Measurements from ENCODE around the gene NTM. TPM values are rescaled to one million over a fixed set of nuclear protein-coding genes. Genes with fewer than 3 reads are reported as not detected.
"Not testable (repeated sequence)": the region's sequence is repeated elsewhere in the genome, so short reads cannot be mapped to it uniquely, and the experiment has no call there.

The NTM gene
- polyA plus RNA-seq, 1 donor = 10.4 TPM

DNA sequence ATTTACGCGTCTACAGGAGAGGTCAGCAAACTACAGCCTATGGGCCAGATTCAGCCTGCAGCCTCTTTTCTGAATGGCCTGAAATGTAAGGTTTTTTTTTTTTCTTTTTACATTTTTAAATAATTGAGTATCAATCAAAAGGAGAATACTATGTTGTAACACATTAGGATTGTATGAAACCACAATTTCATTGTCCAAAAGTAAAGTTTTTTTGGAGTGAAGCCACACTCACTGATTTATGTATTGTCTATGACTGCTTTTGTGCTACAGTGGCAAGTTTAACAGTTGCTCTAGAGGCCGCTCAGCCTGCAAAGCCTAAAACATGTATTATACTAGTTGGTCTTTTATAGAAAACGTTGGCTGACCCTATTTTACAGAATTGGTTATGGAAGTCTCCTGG is 923.2 kb downstream of the NTM start:
- DNase-seq = no peak

DNA sequence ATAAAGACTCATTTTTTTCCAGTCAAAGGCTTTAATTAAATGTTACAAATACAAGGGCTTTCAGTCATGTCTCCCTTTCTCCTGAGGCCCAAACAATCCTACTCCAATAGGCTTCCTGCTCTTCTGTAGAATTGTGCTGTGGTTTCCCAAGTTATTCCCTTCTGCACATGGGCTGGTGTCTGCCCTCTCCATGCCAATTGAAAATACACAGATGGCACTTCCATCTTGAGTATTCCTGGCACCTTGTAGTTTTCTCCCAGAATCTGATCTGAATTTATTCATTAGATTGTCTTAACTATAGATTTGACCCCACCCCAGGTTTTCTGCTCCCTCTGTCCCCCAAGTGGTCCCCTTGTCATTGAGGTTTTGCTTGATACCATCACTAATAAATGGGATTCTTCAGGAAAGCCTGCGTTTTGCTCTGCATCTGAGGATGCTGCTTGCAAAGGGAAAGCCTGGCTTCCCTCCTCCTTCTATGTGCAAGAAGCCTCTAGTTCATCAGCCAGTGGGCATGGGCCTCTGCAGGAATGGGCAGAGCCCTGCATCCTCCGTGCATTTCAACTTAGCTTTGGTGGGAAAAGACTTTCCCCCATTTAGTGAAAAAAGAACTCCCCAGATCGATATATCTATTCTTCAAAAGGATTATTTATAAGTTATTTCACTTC is 926.7 kb downstream of the NTM start:
- no peak for DNase-seq

DNA sequence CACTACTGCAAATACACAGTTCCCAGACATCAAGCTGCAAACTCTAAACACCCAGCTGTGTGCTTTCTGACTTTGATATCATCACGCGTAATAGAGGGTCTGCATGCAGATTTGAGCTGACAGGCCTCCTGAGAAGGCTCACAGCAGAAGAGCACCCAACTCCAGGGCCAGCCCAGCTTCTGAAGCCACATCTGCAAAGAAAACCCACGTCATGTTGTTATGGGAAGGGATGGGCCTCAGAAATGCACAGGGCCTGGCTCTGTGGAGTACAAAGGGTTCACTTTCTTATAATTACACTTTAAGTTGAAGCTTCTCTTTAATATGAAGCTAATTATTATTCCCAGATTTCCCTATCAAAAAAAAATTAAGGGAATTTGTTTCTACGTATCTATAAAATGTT is 927.9 kb downstream of the NTM start:
- DNase-seq = no peak

DNA sequence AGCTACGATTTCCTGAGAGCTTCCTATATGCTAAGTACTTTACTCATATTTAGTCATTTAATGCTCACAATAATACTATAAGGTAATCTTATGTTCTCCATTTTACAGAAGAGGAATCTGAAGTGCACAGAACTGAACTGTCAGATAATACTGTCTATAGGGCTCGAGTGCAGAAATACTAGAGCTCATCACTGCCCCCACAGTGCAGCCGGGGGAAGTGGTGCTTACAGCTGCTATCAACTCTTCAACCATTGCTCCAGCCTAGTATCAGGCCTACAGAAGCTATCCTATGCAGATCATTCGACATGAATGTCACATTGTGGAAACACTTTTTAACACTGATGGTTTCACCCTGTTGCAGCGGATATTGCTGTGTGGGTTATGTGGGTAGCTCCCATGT is 929.9 kb downstream of the NTM start:
- DNase-seq = no peak

DNA sequence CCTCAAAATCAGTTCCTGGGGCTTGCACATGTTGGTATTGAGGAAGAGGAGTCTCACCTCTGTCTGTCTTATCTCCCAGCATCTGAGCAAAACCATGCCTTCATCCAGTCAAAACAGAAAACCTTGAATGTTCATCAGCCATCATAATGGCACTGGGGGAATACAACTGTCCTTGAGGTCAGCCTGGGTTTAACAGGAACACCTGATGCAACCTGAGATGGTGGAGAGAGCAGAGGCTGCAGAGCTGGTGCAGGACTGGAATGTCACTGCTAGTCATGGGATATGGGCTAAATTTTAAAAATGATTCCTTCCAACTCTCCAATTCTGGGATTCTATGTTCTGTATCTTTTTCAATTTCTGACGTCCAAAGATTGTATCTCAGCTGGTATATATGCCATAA is 931.0 kb downstream of the NTM start:
- no peak for DNase-seq

DNA sequence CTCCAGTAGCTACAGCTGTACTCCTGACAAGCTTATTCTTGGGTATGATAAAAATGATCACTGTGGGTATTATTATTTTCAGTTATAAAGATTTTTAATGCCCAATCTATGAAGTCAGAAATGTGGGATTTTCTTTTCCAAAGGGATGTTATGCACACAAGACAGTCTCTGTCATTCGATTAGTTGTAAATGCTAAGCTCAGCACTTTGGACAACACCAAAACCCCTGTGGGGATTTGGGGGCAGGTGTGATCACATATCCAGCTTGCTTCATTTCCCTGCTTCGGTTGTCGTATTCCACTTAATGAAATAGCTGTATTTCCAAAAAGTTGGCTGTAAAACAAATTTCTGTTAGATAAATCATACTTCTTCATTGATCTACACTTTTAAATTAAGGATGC is 931.5 kb downstream of the NTM start:
- DNase-seq = no peak

DNA sequence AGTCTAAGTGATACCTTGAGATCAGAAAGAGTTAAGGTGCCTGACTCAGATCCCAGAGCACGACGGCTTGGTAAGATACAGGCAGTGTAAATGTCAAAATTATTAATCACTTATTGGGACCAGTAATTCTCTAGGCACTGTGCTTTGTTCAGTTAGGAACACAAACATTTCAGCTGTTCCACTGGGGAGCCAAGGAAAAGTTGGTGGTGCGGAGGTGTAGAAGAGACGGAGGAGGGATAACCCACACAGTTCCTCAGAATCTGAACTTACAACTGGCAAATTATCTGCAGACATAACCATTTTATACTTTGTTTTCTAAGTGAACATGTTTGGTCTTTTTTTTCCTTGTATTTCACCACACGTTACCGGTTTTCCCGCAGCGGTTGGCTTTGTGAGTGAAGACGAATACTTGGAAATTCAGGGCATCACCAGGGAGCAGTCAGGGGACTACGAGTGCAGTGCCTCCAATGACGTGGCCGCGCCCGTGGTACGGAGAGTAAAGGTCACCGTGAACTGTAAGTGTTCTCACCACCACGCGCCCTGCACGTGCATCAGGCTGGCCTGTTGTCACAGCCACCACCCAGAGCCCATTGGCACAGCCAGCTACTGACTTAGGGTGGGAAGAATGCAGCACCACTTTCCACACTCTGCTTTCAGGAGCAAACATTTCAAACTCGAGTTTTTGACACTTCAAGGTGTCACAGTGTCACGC is 937.0 kb downstream of the NTM start:
- no peak for DNase-seq

DNA sequence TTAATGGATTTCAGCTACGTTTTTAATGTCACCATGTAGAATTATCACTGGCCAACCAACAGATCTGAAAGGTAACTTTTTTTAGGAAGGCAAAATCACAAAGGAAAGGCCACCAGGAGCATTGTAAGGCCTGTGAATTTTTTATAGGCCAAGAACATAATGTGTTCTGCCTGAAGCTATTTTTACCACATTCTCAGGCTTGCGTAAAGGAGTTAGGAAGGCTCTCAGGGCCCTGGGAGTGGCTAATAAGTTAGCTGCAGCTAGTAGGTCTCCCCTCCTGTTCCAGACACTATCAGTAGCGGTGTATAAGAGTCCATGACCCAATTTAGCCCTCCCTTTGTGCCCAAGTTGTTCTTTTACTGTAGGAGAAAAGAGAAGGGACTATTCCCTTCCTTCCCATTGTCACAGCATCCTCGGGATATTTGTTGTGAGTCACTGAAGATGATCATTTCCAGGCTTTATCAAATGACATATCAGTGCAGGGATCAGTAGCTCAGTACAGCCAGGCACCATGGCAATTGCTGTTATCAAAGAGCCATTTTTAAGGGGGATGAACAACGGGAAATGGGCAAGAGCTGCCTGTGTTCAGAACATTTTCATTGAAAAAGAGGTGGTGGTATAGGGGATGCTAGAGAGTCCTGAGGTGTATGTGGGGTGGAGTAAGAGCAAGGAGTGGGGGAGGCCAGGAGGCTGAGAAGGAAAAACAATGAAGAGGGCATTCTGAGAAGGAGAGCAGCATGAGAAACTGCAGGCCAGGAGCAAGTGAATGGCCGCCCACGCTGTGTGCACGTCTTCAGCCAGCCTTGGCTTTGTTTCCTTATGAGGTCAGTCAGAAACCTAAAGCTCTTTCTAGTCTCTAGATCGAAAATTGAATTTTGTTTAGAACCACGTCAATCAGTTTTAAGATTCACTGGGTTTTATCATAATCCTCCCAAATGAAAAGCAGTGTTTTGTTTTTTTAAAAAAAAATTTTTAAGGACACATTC is 940.3 kb downstream of the NTM start:
- no peak for DNase-seq

DNA sequence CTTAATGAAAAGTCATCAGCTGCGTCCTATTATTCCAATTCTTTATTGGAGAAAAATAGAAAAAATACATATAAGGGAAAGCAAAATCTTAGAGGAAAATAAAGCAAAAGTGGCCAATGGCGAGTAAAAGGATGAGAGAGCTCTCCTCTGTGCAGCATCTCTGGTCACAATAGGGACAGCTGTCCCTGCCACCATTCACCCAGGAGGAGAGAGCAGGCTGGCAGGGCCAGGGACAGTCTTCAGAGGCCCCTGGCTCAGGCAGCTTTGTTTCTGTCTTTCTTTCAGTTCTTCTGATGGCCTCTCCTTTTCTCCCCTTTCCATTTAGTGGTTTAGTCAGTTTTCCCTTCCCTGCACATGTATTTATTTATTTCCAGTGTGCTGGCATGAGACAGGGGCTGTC is 941.3 kb downstream of the NTM start:
- no peak for DNase-seq

DNA sequence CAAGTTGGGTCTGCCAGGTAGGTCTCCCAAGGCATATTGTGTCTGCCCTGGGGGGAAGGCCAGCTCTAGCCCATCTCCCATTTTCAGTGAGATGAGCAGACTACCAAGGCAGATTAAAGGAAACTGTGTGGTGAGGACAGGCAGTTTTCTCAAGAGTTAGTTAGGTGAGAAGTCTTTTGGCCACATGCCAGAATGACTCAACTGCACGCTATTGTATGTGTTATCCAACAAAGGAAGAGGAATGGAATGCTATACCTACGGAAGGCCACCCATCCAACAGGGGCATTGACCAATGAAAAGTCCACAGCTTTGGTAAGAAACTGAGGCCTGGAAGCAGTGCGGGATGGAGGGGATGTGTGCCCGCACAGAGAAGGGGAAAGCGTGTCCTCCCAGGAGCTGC is 941.7 kb downstream of the NTM start:
- DNase-seq = no peak

DNA sequence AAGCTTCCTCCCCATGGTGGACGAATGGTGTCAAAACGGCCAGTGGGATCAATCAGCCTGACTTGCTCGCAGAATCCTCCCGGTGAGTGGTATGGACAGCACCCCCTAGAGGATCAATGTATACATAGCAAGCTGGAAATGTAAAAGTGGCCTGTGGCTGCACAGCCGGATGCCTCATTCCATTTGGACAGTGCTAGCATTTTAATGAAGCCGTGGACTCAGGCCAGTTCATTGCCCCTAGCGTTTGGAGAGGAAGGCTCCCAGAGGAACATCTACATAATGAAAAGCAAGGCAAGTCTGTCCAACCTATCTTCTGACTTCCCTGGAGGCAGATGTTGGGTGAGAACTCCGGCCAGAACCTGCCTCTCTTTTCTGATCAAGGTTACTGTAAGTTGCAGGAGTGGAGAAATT is 942.3 kb downstream of the NTM start:
- no peak for DNase-seq

DNA sequence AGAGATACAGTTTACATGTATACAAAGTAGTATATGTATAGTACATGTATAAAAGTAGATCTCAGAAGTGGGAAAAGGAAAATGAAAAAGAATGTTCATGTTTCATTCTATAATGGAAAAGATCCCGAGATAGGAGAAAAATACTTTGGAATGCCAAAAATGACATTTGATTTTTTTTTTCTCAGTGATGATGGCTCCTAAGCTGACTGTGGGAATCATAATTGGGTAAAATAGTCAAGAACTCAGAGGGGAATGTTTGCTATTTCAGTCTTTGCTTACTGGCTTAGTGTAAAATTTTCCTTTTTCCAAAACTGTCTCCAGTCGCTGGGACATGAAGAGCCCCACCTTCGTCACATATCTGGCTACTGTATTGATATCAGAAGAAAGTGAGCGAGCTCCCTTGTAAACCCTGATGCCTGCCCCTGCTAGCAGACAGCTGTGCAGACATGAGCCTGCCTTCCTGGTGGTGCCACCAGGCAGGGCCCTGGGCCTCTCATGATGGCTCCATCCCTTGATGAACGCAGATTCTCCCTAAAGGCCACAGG is 944.6 kb downstream of the NTM start:
- no peak for DNase-seq

DNA sequence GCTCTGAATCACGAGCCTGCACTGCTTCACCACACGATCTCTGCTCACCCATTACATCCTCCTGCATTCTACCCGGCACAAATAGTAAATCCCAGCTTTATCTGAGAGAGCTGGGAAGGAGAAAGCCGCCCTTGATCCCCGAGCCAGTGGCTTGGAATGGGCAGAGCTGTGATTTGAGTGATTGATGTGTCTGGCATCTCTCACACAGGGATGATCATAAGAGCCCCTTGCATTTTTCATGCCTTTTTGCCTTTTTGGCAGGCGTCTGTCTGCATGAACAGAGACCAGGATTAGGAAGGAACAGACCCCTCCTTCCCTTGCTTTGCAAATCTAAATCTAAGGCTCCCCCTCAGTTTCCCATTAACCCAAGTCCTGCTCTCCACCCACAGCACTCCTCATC is 945.3 kb downstream of the NTM start:
- DNase-seq = no peak

DNA sequence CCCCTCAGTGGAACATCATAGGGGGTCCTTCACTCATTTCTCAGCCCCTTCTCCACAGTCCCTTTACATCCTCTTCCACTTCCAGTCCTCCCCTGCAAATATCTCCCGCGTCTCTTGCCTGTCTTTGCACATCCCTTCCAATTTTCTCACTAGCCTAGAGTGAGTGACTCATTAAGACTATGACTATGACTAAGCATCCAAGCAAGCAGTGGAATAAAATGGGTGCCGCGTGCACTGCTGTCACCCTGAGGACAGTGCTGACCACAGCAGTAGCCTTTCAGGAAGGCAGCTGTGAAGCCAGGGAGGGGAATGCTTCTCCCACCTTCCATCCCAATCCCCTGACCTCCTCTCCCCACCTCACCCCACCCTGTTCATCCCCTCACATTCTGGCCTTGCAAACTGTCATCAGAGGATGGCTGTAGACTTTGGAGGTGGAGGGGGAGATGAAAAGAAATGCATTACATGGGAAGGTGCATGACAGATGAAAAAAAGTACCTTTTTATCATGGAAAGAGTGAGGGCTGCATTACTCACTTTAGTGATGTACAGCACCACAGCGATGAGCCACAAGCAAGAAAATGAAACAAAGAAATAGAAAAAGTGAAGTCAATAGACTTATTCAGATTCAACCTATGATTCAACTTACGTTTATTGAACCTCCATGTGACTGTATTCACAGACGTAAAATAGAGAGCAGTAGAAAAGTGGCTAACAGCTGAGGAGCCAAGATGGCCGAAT is 948.2 kb downstream of the NTM start:
- DNase-seq = no peak

DNA sequence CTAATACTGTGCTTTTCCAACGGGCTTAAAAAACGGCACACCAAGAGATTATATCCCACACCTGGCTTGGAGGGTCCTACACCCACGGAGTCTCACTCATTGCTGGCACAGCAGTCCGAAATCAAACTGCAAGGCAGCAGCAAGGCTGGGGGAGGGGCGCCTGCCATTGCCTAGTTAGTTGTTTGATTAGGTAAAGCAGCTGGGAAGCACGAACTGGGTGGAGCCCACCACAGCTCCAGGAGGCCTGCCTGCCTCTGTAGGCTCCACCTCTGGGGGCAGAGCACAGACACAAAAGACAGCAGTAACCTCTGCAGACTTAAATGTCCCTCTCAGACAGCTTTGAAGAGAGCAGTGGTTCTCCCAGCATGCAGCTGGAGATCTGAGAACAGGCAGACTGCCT is 949.0 kb downstream of the NTM start:
- not testable (repeated sequence) for DNase-seq

DNA sequence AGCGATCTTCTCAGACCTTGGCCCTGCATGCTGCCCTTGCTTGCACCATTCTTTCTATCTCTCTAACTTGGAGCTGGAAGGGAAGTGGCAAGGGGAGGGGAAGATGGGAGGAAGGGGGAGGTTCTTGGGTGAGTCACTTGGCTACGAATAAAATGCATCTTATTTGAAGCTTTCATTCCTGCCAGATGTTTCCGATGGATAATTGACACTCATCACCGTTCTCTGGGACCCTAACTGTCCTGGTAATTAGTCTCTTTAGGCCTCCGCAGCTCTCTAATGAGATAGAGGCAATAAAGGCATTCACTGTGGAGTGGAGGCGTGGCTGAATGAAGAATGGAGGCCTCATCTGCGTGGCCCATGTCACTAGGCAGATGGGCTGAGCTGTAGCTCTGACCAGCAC is 960.1 kb downstream of the NTM start:
- DNase-seq = no peak

DNA sequence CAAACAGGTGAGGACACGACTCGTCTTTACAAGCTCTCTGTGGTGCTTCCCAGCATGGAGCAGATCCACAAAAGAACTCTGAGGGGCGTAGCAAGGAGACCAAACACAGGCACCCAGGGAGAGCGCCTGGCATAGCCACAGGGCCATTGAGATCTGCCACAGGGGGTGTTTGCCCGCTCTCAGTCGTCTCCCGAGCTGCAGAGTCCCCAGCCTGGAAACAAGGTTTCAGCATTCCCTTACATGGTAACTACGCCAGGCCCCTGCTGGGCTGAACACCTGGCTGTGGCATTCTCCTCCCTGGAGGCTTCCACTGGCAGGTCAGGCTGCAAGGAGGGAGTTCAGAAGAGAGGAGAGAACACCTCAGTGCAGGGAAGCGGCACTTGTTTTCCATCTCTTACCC is 962.1 kb downstream of the NTM start:
- no peak for DNase-seq

DNA sequence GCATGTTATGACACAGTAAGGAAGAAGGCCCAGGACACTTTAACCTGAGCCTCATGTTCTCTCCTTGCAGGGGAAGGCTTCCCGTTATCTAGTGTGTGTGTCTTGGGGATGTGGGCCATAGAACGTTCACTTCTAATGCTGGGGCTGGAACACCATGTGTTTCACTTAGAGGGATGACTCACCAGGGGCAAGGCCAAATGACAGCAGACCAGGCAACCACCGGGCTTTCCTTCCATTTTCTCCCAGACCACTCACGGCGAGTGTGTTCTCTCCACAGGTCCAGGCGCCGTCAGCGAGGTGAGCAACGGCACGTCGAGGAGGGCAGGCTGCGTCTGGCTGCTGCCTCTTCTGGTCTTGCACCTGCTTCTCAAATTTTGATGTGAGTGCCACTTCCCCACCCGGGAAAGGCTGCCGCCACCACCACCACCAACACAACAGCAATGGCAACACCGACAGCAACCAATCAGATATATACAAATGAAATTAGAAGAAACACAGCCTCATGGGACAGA is 964.4 kb downstream of the NTM start:
- no peak for DNase-seq

DNA sequence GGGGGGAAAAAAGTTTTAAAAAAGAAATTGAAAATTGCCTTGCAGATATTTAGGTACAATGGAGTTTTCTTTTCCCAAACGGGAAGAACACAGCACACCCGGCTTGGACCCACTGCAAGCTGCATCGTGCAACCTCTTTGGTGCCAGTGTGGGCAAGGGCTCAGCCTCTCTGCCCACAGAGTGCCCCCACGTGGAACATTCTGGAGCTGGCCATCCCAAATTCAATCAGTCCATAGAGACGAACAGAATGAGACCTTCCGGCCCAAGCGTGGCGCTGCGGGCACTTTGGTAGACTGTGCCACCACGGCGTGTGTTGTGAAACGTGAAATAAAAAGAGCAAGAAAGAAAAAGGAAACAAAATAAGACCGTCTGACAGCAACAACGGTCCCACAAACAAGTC is 964.9 kb downstream of the NTM start:
- DNase-seq = no peak

DNA sequence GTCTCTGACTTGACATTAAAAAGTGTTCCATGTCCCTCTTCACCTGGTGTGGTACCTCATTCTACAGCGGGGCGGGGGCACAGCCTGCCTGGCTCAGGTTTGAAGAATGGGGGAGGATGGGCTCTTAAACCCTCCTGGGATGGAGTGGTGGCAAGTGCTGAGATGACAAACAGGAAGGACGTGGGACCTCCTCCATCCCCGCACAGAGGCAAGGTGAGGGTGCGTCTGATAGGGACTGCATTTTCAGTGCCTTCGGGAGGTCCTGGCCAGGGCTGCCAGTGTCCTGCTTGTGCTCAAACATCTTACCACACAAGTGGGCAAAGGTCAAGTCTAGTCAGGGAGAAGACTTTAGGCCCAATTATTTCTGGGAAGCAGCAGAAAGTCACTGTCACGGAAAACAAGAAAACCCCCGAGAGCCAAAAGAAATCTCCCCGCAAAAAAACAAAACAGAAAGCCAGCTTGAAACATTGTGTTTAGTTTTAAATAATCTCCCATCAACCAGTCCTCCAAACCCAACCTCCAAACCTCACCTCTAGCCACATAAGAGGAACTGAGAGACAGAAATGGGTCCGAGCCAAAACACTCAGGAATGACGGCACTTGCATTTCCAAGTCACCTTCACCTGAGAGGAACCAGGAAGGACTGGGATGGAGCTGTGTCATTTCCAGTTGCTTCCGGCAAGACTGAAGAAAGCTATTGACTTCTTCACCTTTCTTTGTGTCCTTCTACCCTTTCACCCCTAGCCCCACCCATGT is 966.5 kb downstream of the NTM start:
- no peak for DNase-seq

DNA sequence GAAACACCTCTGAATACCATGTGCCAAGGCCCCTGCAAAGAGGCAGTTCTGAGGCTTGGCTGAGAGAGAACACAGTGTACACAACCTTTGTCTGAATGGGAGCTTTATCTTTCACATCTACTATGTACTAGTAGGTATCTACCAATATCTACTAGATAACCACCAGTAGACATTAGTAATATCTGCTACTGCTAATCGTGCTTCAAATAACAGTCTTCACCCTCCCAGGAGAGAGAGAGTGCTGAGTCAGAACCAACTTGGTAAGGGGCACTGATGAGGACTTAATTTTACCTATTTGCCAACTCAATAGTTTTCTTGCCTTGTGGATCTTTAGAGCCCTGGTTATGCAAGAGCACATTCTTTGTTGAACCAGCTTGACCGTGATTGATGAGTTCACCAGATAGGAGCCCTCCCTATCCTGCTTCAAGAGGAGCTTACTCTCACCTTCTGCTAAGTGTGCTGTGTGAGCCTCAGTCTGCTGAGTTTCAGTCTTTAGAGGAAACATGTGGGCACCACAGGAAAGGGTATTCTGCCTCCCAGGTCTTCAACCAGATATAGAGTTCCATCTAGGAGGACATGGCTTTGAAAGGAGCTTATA is 967.5 kb downstream of the NTM start:
- DNase-seq = no peak
